Measurements from ENCODE around the gene ASF1A. TPM values are rescaled to one million over a fixed set of nuclear protein-coding genes. Genes with fewer than 3 reads are reported as not detected.
"Not testable (repeated sequence)": the region's sequence is repeated elsewhere in the genome, so short reads cannot be mapped to it uniquely, and the experiment has no call there.

The ASF1A gene
- total RNA-seq, 1 donor from 2014 or later: 33.4 TPM

GRCh38 chr6:118865100-118865391 is 28.9 kb upstream of the ASF1A start:
- Mint-ChIP-seq H3K4me3 (ENCODE audit: unreplicated experiment) (no peak overlapping the region), H3K9me3 (ENCODE audit: unreplicated experiment) (peaks cover 5% of the 10 kb centered on the region), H3K27ac (ENCODE audit: unreplicated experiment) (no peak overlapping the region), H3K4me1 (ENCODE audit: unreplicated experiment) (peaks cover 8% of the 10 kb centered on the region), H3K36me3 (ENCODE audit: low read depth, unreplicated experiment) (peaks cover 18% of the 10 kb centered on the region), H3K27me3 (ENCODE audit: unreplicated experiment) (no peaks in the 10 kb centered on the region)
- no peak for DNase-seq (ENCODE audit: low spot score)
- TF ChIP-seq CTCF (IDR thresholded peaks at IDR 0.05; ENCODE audit: unreplicated experiment): no peak

GRCh38 chr6:118867181-118867580 is 26.8 kb upstream of the ASF1A start:
- Mint-ChIP-seq H3K9me3 (ENCODE audit: unreplicated experiment) (peaks cover 5% of the 10 kb centered on the region), H3K27ac (ENCODE audit: unreplicated experiment) (no peak overlapping the region), H3K27me3 (ENCODE audit: unreplicated experiment) (no peaks in the 10 kb centered on the region), H3K36me3 (ENCODE audit: low read depth, unreplicated experiment) (peaks cover 15% of the 10 kb centered on the region), H3K4me1 (ENCODE audit: unreplicated experiment) (peaks cover 15% of the 10 kb centered on the region), H3K4me3 (ENCODE audit: unreplicated experiment) (no peak overlapping the region)
- no peak for TF ChIP-seq CTCF (IDR thresholded peaks at IDR 0.05; ENCODE audit: unreplicated experiment)
- no peak for DNase-seq (ENCODE audit: low spot score)

- peaks cover 15% of the 10 kb centered on the region for H3K4me1 Mint-ChIP-seq (ENCODE audit: unreplicated experiment)
- DNase-seq (ENCODE audit: low spot score); H3K4me3 Mint-ChIP-seq (ENCODE audit: unreplicated experiment); H3K9me3 Mint-ChIP-seq (ENCODE audit: unreplicated experiment); H3K27ac Mint-ChIP-seq (ENCODE audit: unreplicated experiment); H3K27me3 Mint-ChIP-seq (ENCODE audit: unreplicated experiment): not testable (repeated sequence)
- H3K36me3 Mint-ChIP-seq (ENCODE audit: low read depth, unreplicated experiment): peaks cover 13% of the 10 kb centered on the region
Measured at GRCh38 chr6:118868901-118869300, 25.1 kb upstream of the ASF1A start.

- Mint-ChIP-seq H3K36me3 (ENCODE audit: low read depth, unreplicated experiment) (peaks cover 13% of the 10 kb centered on the region), H3K4me3 (ENCODE audit: unreplicated experiment) (no peak overlapping the region), H3K27ac (ENCODE audit: unreplicated experiment) (no peak overlapping the region), H3K27me3 (ENCODE audit: unreplicated experiment) (no peaks in the 10 kb centered on the region), H3K4me1 (ENCODE audit: unreplicated experiment) (peaks cover 12% of the 10 kb centered on the region), H3K9me3 (ENCODE audit: unreplicated experiment) (no peaks in the 10 kb centered on the region)
- no peak for DNase-seq (ENCODE audit: low spot score)
- no peak for TF ChIP-seq CTCF (IDR thresholded peaks at IDR 0.05; ENCODE audit: unreplicated experiment)
Measured at GRCh38 chr6:118869350-118869749, 24.6 kb upstream of the ASF1A start.

GRCh38 chr6:118869894-118870589 is 23.9 kb upstream of the ASF1A start:
- TF ChIP-seq CTCF (IDR thresholded peaks at IDR 0.05; ENCODE audit: unreplicated experiment): no peak
- peaks cover 11% of the 10 kb centered on the region for H3K4me1 Mint-ChIP-seq (ENCODE audit: unreplicated experiment)
- no peak overlapping the region for H3K27ac Mint-ChIP-seq (ENCODE audit: unreplicated experiment)
- peaks cover 16% of the 10 kb centered on the region for H3K36me3 Mint-ChIP-seq (ENCODE audit: low read depth, unreplicated experiment)
- DNase-seq (ENCODE audit: low spot score): no peak
- no peaks in the 10 kb centered on the region for H3K9me3 Mint-ChIP-seq (ENCODE audit: unreplicated experiment)
- H3K27me3 Mint-ChIP-seq (ENCODE audit: unreplicated experiment): no peaks in the 10 kb centered on the region
- no peak overlapping the region for H3K4me3 Mint-ChIP-seq (ENCODE audit: unreplicated experiment)
